ENCODE results near the gene ARG2.
A peak's percentile ranks its signal among the peaks of the same experiment; 100 is the strongest.
"Not testable (repeated sequence)": the region's sequence is repeated elsewhere in the genome, so short reads cannot be mapped to it uniquely, and the experiment has no call there.

Gene ARG2

GRCh38 chr14:67584978-67585377, 34.7 kb upstream of the ARG2 start:
- no peak for DNase-seq (ENCODE audit: low read depth in 1 of 2, low spot score in 1 of 2)

GRCh38 chr14:67586369-67586768, 33.4 kb upstream of the ARG2 start:
- DNase-seq (ENCODE audit: low read depth in 1 of 2, low spot score in 1 of 2): no peak

- DNase-seq (ENCODE audit: low read depth in 1 of 2, low spot score in 1 of 2): no peak
Measured at GRCh38 chr14:67589204-67589770, 30.4 kb upstream of the ARG2 start.

GRCh38 chr14:67593650-67594049, 26.1 kb upstream of the ARG2 start:
- not testable (repeated sequence) for DNase-seq (ENCODE audit: low read depth in 1 of 2, low spot score in 1 of 2)

DNA sequence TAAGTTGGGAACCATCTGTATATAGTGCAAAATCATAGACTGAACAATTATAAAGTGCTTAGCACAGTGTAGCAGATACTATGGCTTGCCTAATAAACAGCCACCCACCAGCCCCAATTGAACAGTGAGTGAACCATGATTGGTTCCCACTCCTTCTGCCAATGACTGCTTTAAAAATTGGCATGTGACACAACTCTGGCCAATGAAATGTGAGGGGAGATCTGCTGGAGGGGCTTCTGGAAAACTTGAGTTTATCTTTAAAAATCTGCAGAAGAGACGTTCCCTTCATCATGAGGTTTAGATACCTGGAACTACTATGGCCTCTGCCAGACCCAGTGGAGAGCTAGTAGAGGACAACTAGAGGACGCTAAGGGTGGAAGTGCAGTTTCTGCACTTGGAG, 24.3 kb upstream of the ARG2 start:
- no peak for DNase-seq (ENCODE audit: low read depth in 1 of 2, low spot score in 1 of 2)

GRCh38 chr14:67599698-67600561, 19.8 kb upstream of the ARG2 start, which contains the start of gene PIGH:
Gene PIGH, minus strand, starts transcription at chr14:67600268. Its CDS starts 65 bp downstream, at chr14:67600203.
- peak; percentile 90 to 91 for DNase-seq (ENCODE audit: low read depth in 1 of 2, low spot score in 1 of 2)

DNA sequence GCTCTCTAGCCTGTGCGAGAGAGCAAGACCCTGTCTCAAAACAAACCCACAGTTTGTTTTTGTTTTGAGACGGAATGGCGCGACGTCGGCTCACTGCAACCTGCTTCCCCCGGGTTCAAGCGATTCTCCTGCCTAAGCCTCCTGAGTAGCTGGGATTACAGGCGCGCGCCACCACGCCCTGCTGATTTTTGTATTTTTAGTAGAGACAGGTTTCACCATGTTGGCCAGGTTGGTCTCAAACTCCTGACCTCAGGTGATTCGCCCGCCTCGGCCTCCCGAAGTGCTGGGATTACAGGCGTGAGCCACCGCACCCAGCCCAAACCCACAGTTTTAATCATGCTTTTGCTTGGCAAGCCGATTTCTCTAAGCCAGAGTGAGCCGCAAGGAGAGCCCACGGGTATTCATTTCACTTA, 19.2 kb upstream of the ARG2 start:
- DNase-seq (ENCODE audit: low read depth in 1 of 2, low spot score in 1 of 2): not testable (repeated sequence)

- no peak for DNase-seq (ENCODE audit: low read depth in 1 of 2, low spot score in 1 of 2)
Measured at GRCh38 chr14:67602076-67602475, 17.6 kb upstream of the ARG2 start.

DNA sequence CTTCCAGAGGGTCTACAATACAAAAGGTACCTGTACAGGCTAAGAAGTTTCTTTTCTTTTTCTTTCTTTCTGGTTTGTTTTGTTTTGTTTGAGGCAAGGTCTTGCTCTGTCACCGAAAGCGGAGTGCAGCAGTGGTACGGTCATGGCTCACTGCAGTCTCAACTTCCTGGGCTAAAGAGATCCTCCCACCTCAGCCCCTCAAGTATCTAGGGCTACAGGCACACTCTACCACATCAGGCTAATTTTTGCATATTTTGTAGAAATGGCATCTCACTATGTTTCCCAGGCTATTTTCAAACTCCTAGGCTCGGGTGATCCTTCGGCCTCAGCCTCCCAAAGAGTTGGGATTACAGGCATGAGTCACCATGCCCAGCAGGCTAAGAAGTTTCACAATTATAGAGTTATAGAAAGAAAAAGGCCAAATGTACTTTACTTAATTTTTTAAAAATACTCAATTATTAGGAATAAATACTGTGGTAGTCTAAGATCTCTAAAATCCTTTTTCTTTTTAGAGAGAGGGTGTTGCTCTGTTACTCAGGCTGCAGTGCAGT, 16.6 kb upstream of the ARG2 start:
- DNase-seq (ENCODE audit: low read depth in 1 of 2, low spot score in 1 of 2): no peak

DNA sequence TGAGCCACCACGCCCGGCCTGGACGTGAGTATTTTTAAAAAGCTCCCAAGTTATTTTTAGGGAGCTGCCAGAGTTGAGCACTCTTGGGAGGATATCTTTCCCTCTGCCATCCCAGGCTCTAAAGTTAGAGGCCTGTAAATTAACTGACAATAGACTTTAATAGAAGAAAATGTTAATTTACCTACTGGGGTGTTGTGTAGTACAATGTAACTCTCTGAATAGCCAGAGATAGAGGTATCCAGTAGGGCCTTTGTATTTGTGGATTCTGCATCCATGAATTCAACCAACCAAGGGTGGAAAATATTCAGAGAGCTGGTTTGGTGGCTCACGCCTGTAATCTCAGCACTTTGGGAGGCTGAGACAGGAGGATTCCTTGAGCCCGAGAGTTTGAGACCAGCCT, 12.1 kb upstream of the ARG2 start:
- DNase-seq (ENCODE audit: low read depth in 1 of 2, low spot score in 1 of 2): no peak

DNA sequence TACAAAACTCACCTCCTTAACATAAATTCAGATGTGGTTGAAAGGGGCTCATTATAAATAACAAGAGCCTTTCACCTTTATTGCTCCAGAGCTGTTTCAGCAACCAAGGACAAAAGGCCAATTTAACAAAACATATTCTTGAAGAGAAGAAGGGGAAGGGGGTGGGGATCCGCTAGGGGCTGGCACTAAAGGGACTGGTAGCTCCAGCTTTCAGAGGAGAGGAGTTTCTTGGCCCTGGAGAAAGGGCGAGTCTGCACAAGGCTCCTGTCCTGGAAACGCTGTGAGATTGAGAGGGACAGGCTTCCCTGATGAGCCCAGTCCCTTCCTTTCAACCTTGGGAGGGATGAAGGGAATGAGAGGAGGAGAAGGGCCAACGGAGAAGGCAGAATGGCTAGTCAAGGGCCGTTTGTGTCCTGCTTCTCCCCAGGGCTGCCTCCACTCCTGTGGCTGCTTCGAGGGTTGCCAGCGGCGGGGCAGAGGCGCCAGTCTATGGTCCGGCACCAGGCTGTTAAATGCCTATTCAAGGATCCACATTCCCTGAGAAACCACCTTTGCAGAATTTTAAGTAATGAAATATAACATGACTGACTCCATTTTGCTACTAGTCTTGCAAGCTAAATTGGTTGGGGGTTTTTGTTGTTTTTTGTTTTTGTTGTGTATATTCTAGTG, 9.9 kb upstream of the ARG2 start:
- no peak for DNase-seq (ENCODE audit: low read depth in 1 of 2, low spot score in 1 of 2)

- no peak for DNase-seq (ENCODE audit: low read depth in 1 of 2, low spot score in 1 of 2)
Measured at GRCh38 chr14:67610491-67610890, 9.2 kb upstream of the ARG2 start.

GRCh38 chr14:67618617-67619063, 1.1 kb upstream of the ARG2 start:
- DNase-seq (ENCODE audit: low read depth in 1 of 2, low spot score in 1 of 2): no peak

DNA sequence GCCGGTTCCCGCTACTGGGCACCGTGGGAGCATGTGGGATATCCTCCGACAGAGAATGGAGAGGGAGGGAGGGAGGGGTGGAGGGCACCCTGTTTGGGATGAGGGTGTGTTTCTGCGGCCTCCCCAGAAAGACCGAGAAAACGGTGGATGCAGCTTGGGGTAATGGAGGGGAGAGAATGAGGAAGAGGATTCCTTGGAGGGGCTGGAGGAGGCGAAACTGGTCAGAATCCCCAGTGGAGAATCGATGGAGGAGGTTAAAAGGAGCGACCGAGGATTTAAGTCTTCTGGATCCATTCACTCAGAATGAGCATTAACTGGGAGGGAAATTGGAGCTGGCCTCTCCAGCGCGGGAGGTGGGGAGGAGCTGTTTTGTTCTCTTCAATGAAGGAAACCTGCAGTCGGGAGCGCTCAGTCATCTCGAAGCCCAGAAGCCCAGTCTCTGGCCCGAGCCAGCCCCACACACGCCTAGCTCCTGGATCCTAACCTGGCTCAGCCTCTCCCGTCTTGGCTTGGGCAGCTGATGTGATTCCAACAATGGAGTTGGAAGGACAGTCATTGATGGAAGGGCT, 581 bp downstream of the ARG2 start:
- no peak for DNase-seq (ENCODE audit: low read depth in 1 of 2, low spot score in 1 of 2)

- DNase-seq (ENCODE audit: low read depth in 1 of 2, low spot score in 1 of 2): no peak
Measured at GRCh38 chr14:67622675-67623074, 3.0 kb downstream of the ARG2 start.

DNA sequence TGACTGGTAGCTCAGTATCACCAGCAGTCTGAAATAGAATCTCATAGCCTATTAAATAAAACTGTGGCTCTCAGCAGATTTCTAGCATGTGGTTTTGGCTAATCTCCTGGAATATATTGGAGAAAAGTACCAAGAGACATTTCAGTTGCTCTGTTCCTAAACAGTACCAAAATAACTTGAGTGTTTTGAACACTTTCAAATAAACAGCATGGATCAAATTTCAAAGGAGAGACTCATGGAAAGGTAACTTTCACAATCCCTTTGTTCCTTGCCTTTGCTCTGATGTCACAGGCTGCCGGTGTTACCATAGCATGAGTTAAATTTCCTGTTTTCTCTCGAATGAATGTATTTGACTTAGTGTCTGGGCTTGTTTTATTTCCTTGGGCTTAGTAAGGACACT, 3.4 kb downstream of the ARG2 start:
- DNase-seq (ENCODE audit: low read depth in 1 of 2, low spot score in 1 of 2): no peak

DNA sequence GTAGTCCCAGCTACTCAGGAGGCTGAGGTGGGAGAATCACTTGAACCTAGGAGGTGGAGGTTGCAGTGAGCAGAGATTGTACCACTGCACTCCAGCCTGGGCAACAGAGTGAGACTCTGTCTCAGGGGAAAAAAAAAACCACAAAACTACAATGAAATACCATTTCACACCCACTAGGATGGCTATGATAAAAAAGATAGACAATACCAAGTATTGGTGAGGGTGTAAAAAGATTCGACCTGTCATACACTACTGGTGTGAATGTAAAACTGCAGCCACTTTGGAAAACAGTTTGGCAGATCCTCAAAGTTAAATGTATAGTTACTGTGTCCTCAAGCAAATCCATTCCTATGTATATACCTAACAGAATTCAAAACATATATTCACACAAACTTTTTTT, 6.4 kb downstream of the ARG2 start:
- DNase-seq (ENCODE audit: low read depth in 1 of 2, low spot score in 1 of 2): not testable (repeated sequence)

DNA sequence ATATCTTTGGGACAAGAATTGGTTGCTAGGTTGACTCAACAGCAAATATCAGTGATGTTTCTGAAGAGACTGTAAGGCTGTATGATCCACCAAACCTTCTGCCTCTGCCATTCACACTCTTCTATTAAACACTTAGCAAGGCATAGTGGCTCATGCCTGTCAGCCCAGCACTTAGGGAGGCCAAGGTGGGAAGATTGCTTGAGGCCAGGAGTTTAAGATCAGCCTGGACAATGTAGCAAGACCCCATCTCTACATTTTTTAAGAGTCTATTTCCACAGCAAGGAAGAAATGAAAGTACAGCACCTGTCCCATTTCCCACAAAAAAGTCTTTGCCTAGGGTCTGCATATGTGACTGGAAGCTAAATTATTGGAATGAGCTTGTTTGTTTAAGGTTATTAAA, 7.8 kb downstream of the ARG2 start:
- no peak for DNase-seq (ENCODE audit: low read depth in 1 of 2, low spot score in 1 of 2)

- no peak for DNase-seq (ENCODE audit: low read depth in 1 of 2, low spot score in 1 of 2)
Measured at GRCh38 chr14:67630186-67630585, 10.5 kb downstream of the ARG2 start.

DNA sequence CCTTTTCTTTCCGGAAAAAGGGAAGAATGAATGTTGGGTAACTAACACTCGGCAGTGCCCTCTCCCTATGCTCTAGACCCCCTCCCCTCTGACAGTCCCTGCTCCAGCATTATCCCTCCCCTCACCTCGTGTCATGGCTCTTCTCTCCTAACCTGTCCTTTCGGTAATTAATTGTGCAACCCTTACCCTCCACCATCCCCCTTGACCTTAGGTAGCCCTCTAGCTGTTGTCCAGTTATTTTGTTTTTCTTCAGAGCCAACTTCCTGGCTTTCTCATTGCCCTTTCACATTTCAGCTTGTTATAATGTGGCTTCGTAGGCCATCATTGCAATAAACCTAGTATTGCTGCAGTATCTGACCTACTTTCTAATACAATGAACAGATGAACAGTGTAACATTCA, 11.2 kb downstream of the ARG2 start:
- no peak for DNase-seq (ENCODE audit: low read depth in 1 of 2, low spot score in 1 of 2)

DNA sequence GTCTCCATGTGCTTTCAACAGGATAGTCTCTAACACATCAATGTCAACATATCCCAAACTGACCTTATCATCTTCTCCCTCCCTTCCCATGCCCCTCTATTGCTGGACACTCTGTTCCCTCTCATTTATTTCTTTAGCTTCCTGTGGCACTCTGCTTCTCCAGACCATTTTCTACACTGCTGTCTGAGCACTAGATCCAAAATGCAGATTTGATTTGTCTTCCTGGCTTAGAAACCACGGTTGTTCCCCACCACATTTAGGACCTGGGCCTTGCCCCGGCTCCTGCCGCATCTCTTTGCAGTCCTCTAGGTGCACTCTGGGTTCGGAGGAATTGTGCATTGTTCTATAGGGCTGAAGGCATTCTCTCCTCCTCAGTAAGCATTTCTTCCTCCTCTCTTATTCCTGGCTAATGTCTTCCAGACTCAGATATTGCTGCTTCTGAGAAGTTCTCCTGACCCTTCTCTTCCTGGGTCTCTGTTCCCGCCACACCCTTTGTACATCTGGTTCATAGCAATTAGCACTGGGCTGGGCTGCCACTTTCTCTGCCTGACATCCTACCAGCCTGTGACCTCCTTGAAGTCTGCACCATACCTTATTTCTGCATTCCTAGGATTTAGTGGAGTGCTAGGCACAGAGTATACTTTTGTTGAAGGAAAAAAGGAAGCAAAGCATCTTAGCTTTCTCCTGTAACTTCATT, 13.9 kb downstream of the ARG2 start:
- DNase-seq (ENCODE audit: low read depth in 1 of 2, low spot score in 1 of 2): no peak
